Natural killer cell (primary cell): ENCODE data around the gene CCDC175. TPM values are rescaled to one million over a fixed set of nuclear protein-coding genes. Genes with fewer than 3 reads are reported as not detected.
A peak's percentile ranks its signal among the peaks of the same experiment; 100 is the strongest.

Experiments used
- ATAC-seq, 3 donors: fragments of 150-1000 bp in 2 of 3; fragments of 200-7000 bp in 1 of 3; cut with Tn5 transposase; 1 replicate in 1 of 3; 2 replicates in 2 of 3; pipeline ENCODE4 v1.10.0; 2021; ENCODE audit warnings: mild to moderate bottlenecking in 2 of 3, moderate library complexity in 2 of 3
- DNase-seq, 2 donors: peaks; one replicate each; pipeline versions ENCODE4 v3.0.0 to v3.0.0-alpha.2; 2013 to 2021; ENCODE audit warnings: mixed read lengths in 1 of 2
- H3K27ac ChIP-seq: one replicate; pipeline ENCODE4 v1.5.1; 2013; ENCODE audit warnings: mild to moderate bottlenecking, low read length
- H3K27me3 ChIP-seq: one replicate; pipeline ENCODE4 v1.6.1; 2013; ENCODE audit warnings: low read length; ENCODE audit not compliant: control insufficient read depth, insufficient read depth
- H3K36me3 ChIP-seq: one replicate; pipeline ENCODE4 v1.6.1; 2013; ENCODE audit warnings: low read length; ENCODE audit not compliant: control insufficient read depth, insufficient read depth
- H3K4me1 ChIP-seq: one replicate; pipeline ENCODE4 v1.6.1; 2013; ENCODE audit warnings: low read length; ENCODE audit not compliant: control insufficient read depth, insufficient read depth
- H3K4me3 ChIP-seq: one replicate; pipeline ENCODE4 v1.5.1; 2013; ENCODE audit warnings: low read length
- H3K9me3 ChIP-seq: one replicate; pipeline ENCODE4 v1.6.1; 2013; ENCODE audit warnings: low read length; ENCODE audit not compliant: control insufficient read depth, insufficient read depth
- H3K27ac Mint-ChIP-seq, 2 donors: one replicate each; pipeline ENCODE4 v1.8.0; 2022; ENCODE audit warnings: mild to moderate bottlenecking in 2 of 2, mixed read lengths in 2 of 2, moderate library complexity in 1 of 2
- H3K27me3 Mint-ChIP-seq, 2 donors: one replicate each; pipeline ENCODE4 v1.8.0; 2022; ENCODE audit warnings: low read depth in 2 of 2, mixed read lengths in 2 of 2
- H3K36me3 Mint-ChIP-seq: one replicate; pipeline ENCODE4 v1.8.0; 2022; ENCODE audit warnings: mixed read lengths
- H3K4me1 Mint-ChIP-seq, 2 donors: one replicate each; pipeline ENCODE4 v1.8.0; 2022; ENCODE audit warnings: mixed read lengths in 2 of 2
- H3K4me3 Mint-ChIP-seq: one replicate; pipeline ENCODE4 v1.8.0; 2022; ENCODE audit warnings: mild to moderate bottlenecking, moderate library complexity, mixed read lengths
- H3K9me3 Mint-ChIP-seq, 2 donors: one replicate each; pipeline ENCODE4 v1.8.0; 2022; ENCODE audit warnings: mixed read lengths in 2 of 2
- CTCF ChIP-seq: fragments of 200-600 bp; IDR thresholded peaks from one replicate; pipeline ENCODE4 v1.8.0; 2022; ENCODE audit warnings: antibody characterized with exemption
- WGBS: methylation state at CpG from one replicate; pipeline ENCODE4 v1.1.7; 2013; ENCODE audit warnings: missing lambda C conversion rate; ENCODE audit not compliant: insufficient coverage; 5-methylcytosine and 5-hydroxymethylcytosine counted together
- intact Hi-C: fragments of 100-400 bp; cut with micrococcal nuclease; formaldehyde crosslinking; loops from one replicate; pipeline ENCODE4 v1.14.2; 2022
- total RNA-seq, 4 donors: library from RNA; stranded (reverse); fragments of 120-200 nt in 1 of 4; gene quantifications; one replicate each; pipeline versions ENCODE4 v1.2.3 to v1.2.4, GENCODE V29; 2013 to 2022

Gene CCDC175
- total RNA-seq, 3 donors from 2014 or later (not counting 1 experiment from before 2014, with no cell fraction given): not detected

- intact Hi-C loops: loop anchor here (1.0 kb wide), 1 partner anchor 677 kb away; no protein-coding TSS in a partner anchor
- no peak overlapping the region for H3K27ac Mint-ChIP-seq
- ATAC-seq: no peak
- H3K9me3 Mint-ChIP-seq: no peaks in the 10 kb centered on the region
- Histone ChIP-seq H3K9me3 (no peaks in the 10 kb centered on the region), H3K4me3 (no peak overlapping the region), H3K4me1 (no peaks in the 10 kb centered on the region), H3K27ac (no peak overlapping the region), H3K36me3 (peaks cover 10% of the 10 kb centered on the region), H3K27me3 (no peaks in the 10 kb centered on the region)
- H3K27me3 Mint-ChIP-seq: peaks cover 0 to 3% of the 10 kb centered on the region in 2 donors
- WGBS: 98% methylated on average over 3 of the region's 3 CpGs
- H3K4me1 Mint-ChIP-seq: peaks cover 6 to 10% of the 10 kb centered on the region in 2 donors
- DNase-seq: no peak
- H3K4me3 Mint-ChIP-seq: no peak overlapping the region
- TF ChIP-seq CTCF: no peak
- no peaks in the 10 kb centered on the region for H3K36me3 Mint-ChIP-seq
These were observed 68.9 kb downstream of the CCDC175 start for GRCh38 chr14:59507752-59508103.

GRCh38 chr14:59507063-59507751 lies 69.4 kb downstream of the CCDC175 start:
- intact Hi-C loops: loop anchor here (1.0 kb wide), 1 partner anchor 677 kb away; no protein-coding TSS in a partner anchor
- peak; percentile 65 to 81 (median 81) for ATAC-seq

GRCh38 chr14:59503256-59503655 lies 73.4 kb downstream of the CCDC175 start:
- intact Hi-C loops: no loop called here
- peaks cover 19% of the 10 kb centered on the region for H3K36me3 ChIP-seq
- 100% methylated on average over 3 of the region's 4 CpGs for WGBS
- H3K27ac ChIP-seq: no peak overlapping the region
- no peak for ATAC-seq
- H3K9me3 ChIP-seq: no peaks in the 10 kb centered on the region
- Mint-ChIP-seq H3K27me3 (no peaks in the 10 kb centered on the region), H3K9me3 (no peaks in the 10 kb centered on the region), H3K4me1 (peaks cover 6 to 10% of the 10 kb centered on the region in 2 donors), H3K4me3 (no peak overlapping the region), H3K36me3 (no peaks in the 10 kb centered on the region), H3K27ac (no peak overlapping the region)
- no peak overlapping the region for H3K4me3 ChIP-seq
- TF ChIP-seq CTCF: no peak
- H3K4me1 ChIP-seq: no peaks in the 10 kb centered on the region
- no peak for DNase-seq
- H3K27me3 ChIP-seq: no peaks in the 10 kb centered on the region

More at GRCh38 chr14:59507063-59507751, 69.4 kb downstream of the CCDC175 start:
- H3K4me1 ChIP-seq: no peaks in the 10 kb centered on the region
- Mint-ChIP-seq H3K27ac (no peak overlapping the region), H3K9me3 (no peaks in the 10 kb centered on the region), H3K27me3 (peaks cover 0 to 3% of the 10 kb centered on the region in 2 donors), H3K36me3 (no peaks in the 10 kb centered on the region), H3K4me1 (peaks cover 6 to 10% of the 10 kb centered on the region in 2 donors), H3K4me3 (no peak overlapping the region)
- H3K9me3 ChIP-seq: no peaks in the 10 kb centered on the region
- H3K27ac ChIP-seq: no peak overlapping the region
- H3K27me3 ChIP-seq: no peaks in the 10 kb centered on the region
- no peak overlapping the region for H3K4me3 ChIP-seq
- DNase-seq: peak in 1 of 2 donors; percentile 62
- TF ChIP-seq CTCF: peak; percentile 65
- peaks cover 10% of the 10 kb centered on the region for H3K36me3 ChIP-seq

GRCh38 chr14:59500732-59501131 lies 75.9 kb downstream of the CCDC175 start:
- Mint-ChIP-seq H3K4me1 (peaks cover 10 to 12% of the 10 kb centered on the region in 2 donors), H3K27ac (no peak overlapping the region), H3K27me3 (no peaks in the 10 kb centered on the region), H3K4me3 (no peak overlapping the region), H3K36me3 (no peaks in the 10 kb centered on the region), H3K9me3 (no peaks in the 10 kb centered on the region)
- Histone ChIP-seq H3K9me3 (no peaks in the 10 kb centered on the region), H3K27me3 (no peaks in the 10 kb centered on the region), H3K27ac (no peak overlapping the region), H3K4me3 (no peak overlapping the region), H3K36me3 (peaks cover 32% of the 10 kb centered on the region), H3K4me1 (no peaks in the 10 kb centered on the region)
- no peak for DNase-seq
- no peak for ATAC-seq
- 97% methylated on average over 3 of the region's 3 CpGs for WGBS
- TF ChIP-seq CTCF: no peak
- intact Hi-C loops: no loop called here
